Pancreas (tissue), 10 donors: ENCODE data around the gene FIP1L1. TPM values are rescaled to one million over a fixed set of nuclear protein-coding genes. Genes with fewer than 3 reads are reported as not detected.

Experiments used
- ATAC-seq, 4 donors: fragments of 200-7000 bp; cut with Tn5 transposase; one replicate each; pipeline versions ENCODE4 v1.8.0 to v1.9.1; 2020; ENCODE audit warnings: mild to moderate bottlenecking in 4 of 4, moderate library complexity in 4 of 4
- DNase-seq, 6 donors: peaks; one replicate each; pipeline ENCODE4 v3.0.0-alpha.2; 2020
- FAIRE-seq: peaks from 2 replicates; lab custom pipeline; 2012; peaks lifted over from hg19 to GRCh38; lab: Jason Lieb, UNC
- H3K27ac ChIP-seq, 4 donors: fragments of 200-600 bp; sonication (generic); 1 replicate in 3 of 4; 2 replicates in 1 of 4; pipeline versions ENCODE4 v1.5.0 to v1.8.0; 2020
- H3K27me3 ChIP-seq, 4 donors: fragments of 200-600 bp; one replicate each; pipeline ENCODE4 v1.8.0; 2021
- H3K36me3 ChIP-seq, 3 donors: fragments of 200-600 bp; sonication (generic) in 1 of 3; one replicate each; pipeline versions ENCODE4 v1.5.0 to v1.8.0; 2020 to 2021
- H3K4me1 ChIP-seq, 3 donors: fragments of 200-600 bp; one replicate each; pipeline ENCODE4 v1.8.0; 2021
- H3K4me3 ChIP-seq, 4 donors: fragments of 200-600 bp; sonication (generic) in 2 of 4; one replicate each; pipeline versions ENCODE4 v1.5.0 to v1.8.0; 2020 to 2021
- H3K9me3 ChIP-seq, 4 donors: fragments of 200-600 bp; one replicate each; pipeline ENCODE4 v1.8.0; 2021
- WGBS, 2 donors: extraction: QIAGEN DNeasy Blood & Tissue Kit; methylation state at CpG; one replicate each; pipeline ENCODE4 v1.1.7; 2013; 5-methylcytosine and 5-hydroxymethylcytosine counted together
- intact Hi-C, 3 donors: fragments of 100-400 bp; cut with DNase I; formaldehyde crosslinking; loops; one replicate each; pipeline versions ENCODE4 v1.11.1 to v1.14.2; 2022
- polyA plus RNA-seq, 2 donors: library from polyadenylated mRNA; stranded (reverse); fragments of 200-250 nt; gene quantifications; one replicate each; pipeline ENCODE4 v1.2.3, GENCODE V29; 2013
- total RNA-seq, 6 donors: library from RNA; stranded (reverse); fragmentation: NEBNext Ultra II Directional in 4 of 6; extraction: Animal tissue kit (Norgen Biotek cat#: 25700) in 4 of 6; gene quantifications; one replicate each; pipeline versions ENCODE4 v1.2.1 to v1.2.4, GENCODE V29; 2021 to 2023
- TF ChIP-seq, protein P1 (sequence below), 4 donors: fragments of 200-600 bp; sonication (generic) in 3 of 4; IDR thresholded peaks; one replicate each; pipeline versions ENCODE4 v1.5.0 to v1.8.0; 2021; ENCODE audit warnings: antibody characterized with exemption in 4 of 4
- donor health status: healthy with polysubstance abuse.
- donor health status: DM: no; HTN: no; CAD: no; lungs with moderate emphysema.
- donor health status: DM: no; HTN: no; CAD: no.
- donor health status: control.
- donor health status: control.
- donor health status: Bipolar disorder and iron deficiency.
- donor health status: DM: yes; HTN: yes; CAD: no.
- donor health status: DM: no; HTN: no; CAD: no.
- donor health status: DM: no; HTN: no; CAD: no.
- donor health status: DM: yes; HTN: yes; CAD: no.

Gene FIP1L1
- total and polyA plus RNA-seq, 8 donors: 10.0 to 27.8 (median 18.0) TPM

DNA sequence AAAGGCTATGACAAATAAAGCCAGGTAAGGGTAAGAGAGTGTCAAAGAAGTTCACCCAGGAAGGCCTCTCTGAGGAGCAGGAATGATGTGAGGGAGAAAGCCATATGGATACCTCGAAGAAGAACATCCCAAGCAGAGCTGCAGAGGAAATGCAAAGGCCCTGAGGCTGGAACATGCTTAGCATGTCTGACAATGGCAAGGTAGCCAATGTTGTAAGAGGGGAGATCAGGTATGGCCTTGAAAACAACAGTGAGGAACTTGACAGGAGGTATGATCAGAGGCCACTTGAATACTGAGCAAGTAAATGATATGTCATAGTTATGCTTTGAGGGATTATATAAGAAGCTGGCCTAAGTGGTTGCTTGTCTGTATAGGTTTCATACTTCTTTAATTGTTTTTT, 15.3 kb upstream of the FIP1L1 start:
- ATAC-seq: no peak
- 91 to 99% methylated on average over 1 of the region's 1 CpG for WGBS, 2 donors
- no peak for FAIRE-seq

DNA sequence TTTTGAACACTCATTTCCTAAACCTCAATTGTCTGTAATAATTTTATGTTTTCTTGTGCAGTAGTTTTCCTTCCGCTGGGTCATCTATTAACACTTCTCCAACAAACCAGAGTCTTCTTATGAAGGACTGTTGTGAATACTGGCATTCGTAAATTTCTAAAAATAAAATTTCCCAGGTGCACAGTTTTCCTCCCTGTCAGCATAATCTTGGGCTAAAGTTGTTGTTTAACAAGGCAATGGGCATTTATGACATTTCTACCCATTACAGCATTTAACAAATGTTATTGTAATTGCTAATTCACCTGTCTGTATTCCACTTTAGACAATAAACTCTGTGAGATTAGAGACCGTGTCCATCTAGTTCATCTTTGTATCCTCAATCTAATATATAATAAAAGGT, 12.8 kb upstream of the FIP1L1 start:
- FAIRE-seq: no peak
- Histone ChIP-seq H3K36me3 (no peaks in the 10 kb centered on the region), H3K4me1 (peaks cover 3 to 38% (median 6%) of the 10 kb centered on the region in 3 donors), H3K4me3 (peak overlapping the region; percentile 74 to 99 (median 82)), H3K27me3 (peaks cover 0 to 7% (median 0%) of the 10 kb centered on the region in 4 donors), H3K27ac (no peak overlapping the region), H3K9me3 (no peaks in the 10 kb centered on the region)
- 21 to 23% methylated on average over 3 of the region's 3 CpGs for WGBS, 2 donors
- no peak for ATAC-seq
- intact Hi-C loops: no loop called here
- TF ChIP-seq, protein P1, sequence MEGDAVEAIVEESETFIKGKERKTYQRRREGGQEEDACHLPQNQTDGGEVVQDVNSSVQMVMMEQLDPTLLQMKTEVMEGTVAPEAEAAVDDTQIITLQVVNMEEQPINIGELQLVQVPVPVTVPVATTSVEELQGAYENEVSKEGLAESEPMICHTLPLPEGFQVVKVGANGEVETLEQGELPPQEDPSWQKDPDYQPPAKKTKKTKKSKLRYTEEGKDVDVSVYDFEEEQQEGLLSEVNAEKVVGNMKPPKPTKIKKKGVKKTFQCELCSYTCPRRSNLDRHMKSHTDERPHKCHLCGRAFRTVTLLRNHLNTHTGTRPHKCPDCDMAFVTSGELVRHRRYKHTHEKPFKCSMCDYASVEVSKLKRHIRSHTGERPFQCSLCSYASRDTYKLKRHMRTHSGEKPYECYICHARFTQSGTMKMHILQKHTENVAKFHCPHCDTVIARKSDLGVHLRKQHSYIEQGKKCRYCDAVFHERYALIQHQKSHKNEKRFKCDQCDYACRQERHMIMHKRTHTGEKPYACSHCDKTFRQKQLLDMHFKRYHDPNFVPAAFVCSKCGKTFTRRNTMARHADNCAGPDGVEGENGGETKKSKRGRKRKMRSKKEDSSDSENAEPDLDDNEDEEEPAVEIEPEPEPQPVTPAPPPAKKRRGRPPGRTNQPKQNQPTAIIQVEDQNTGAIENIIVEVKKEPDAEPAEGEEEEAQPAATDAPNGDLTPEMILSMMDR (IDR thresholded peaks at IDR 0.05): no peak
- DNase-seq: no peak

More for the DNA sequence above, 15.3 kb upstream of the FIP1L1 start:
- Histone ChIP-seq H3K27me3 (no peaks in the 10 kb centered on the region), H3K9me3 (no peaks in the 10 kb centered on the region), H3K36me3 (no peaks in the 10 kb centered on the region), H3K4me3 (no peak overlapping the region), H3K27ac (no peak overlapping the region), H3K4me1 (peaks cover 3 to 38% (median 6%) of the 10 kb centered on the region in 3 donors)
- intact Hi-C loops: no loop called here
- no peak for DNase-seq
- TF ChIP-seq, protein P1 (IDR thresholded peaks at IDR 0.05): no peak

DNA sequence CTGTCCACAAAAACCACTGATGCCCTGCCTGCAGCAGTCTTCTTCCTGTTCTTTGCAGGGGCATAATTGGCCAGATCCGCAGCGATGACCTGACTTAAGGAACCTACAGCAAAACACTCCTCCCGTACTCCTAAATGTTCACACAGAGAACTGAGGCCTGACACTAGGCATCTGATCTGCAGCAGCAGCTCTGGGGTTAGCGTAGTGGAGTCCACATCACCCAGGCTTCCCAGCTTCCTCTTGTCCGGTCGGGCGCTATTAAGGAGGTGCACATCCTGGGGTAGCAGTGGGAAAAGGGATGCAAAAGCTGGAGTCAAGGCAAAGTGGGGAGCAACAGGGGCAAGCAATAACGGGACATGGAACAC, 12.3 kb upstream of the FIP1L1 start:
- ATAC-seq (peak in 3 of 4 donors; percentile 38 to 58 (median 43)), FAIRE-seq (no peak), DNase-seq (peak in 2 of 6 donors; percentile 19 to 20)
- peak overlapping the region; percentile 74 to 99 (median 82) for H3K4me3 ChIP-seq
- peaks cover 3 to 38% (median 6%) of the 10 kb centered on the region in 3 donors for H3K4me1 ChIP-seq
- WGBS, 2 donors: 1% methylated on average over 8 of the region's 8 CpGs
- no peaks in the 10 kb centered on the region for H3K36me3 ChIP-seq
- H3K27me3 ChIP-seq: peaks cover 0 to 7% (median 0%) of the 10 kb centered on the region in 4 donors
- no peaks in the 10 kb centered on the region for H3K9me3 ChIP-seq
- intact Hi-C loops: no loop called here
- TF ChIP-seq, protein P1 (IDR thresholded peaks at IDR 0.05): no peak
- H3K27ac ChIP-seq: no peak overlapping the region

DNA sequence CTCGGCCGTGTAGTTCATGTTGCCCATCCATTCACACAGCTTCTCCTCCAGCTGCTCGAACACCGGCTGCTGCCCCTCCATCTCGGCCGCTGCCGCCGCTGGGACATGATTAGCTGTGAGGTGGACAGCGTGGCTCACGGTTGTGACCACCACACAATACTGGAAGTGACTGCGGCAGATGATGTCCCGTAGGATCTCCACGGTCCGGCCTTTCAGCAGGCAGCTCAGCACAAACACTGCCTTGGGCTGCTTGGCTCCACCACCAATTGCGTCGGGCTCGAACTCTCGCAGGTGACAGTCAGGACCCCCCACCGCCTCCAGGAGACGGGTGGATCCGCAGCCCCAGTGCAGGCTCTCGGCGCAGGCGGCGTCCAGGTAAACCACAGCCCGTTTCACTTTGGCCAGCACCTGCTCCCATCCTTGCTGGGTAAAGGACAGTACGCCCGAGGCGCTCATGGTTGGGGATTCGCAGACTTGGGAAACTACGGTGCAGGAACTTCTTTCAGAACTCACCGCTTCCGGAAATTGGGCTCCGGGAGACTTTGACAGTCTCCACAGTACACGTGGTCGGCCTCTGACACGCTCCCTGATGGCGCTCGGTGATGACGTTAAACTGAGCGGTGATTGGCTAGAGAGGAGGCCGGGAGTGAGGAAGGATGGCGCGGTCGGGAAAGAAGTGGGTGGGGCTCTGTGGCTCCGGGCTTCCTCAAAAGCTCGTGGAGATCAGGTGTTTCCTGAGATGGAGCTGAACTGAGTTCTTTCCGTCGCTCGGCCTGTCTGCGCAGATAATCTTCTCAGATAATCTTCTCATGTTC, 11.7 kb upstream of the FIP1L1 start, which contains the start of gene SCFD2:
SCFD2 (minus strand) TSS at position 576 of the 815 bp plus-strand sequence.
- TF ChIP-seq, protein P1 (IDR thresholded peaks at IDR 0.05): no peak
- H3K27me3 ChIP-seq: peaks cover 0 to 7% (median 0%) of the 10 kb centered on the region in 4 donors
- intact Hi-C loops: no loop called here
- H3K4me1 ChIP-seq: peaks cover 3 to 38% (median 6%) of the 10 kb centered on the region in 3 donors
- WGBS, 2 donors: 0 to 1% methylated on average over 51 of the region's 51 CpGs
- H3K4me3 ChIP-seq: peak within 1 kb of the TSS; percentile 74 to 99 (median 82)
- no peaks in the 10 kb centered on the region for H3K9me3 ChIP-seq
- FAIRE-seq (no peak), ATAC-seq (peak; percentile 100), DNase-seq (peak; percentile 95 to 98 (median 96))
- no peaks in the 10 kb centered on the region for H3K36me3 ChIP-seq
- peak within 1 kb of the TSS in 3 of 4 donors; percentile 23 to 60 (median 34) for H3K27ac ChIP-seq
